Neuronal stem cell (in vitro differentiated cells): ENCODE measurements around the gene NAT14.

ENCODE experiments used
- DNase-seq: peaks from one replicate; pipeline ENCODE4 v3.0.0-alpha.2; 2013; ENCODE audit warnings: low spot score
- H2AFZ ChIP-seq: one replicate; pipeline ENCODE4 v1.6.1; 2013; ENCODE audit warnings: mild to moderate bottlenecking, low read length, inconsistent platforms
- H2AK5ac ChIP-seq: 2 replicates; pipeline ENCODE4 v1.6.1; 2013; ENCODE audit warnings: low read depth, mild to moderate bottlenecking, inconsistent platforms, low read length, moderate library complexity, mixed read lengths
- H2BK120ac ChIP-seq: 2 replicates; pipeline ENCODE4 v1.6.1; 2013; ENCODE audit warnings: low read depth, mild to moderate bottlenecking, inconsistent platforms, low read length, moderate library complexity, mixed read lengths
- H2BK12ac ChIP-seq: one replicate; pipeline ENCODE4 v1.6.1; 2013; ENCODE audit warnings: low read length, inconsistent platforms
- H2BK15ac ChIP-seq: 2 replicates; pipeline ENCODE4 v1.6.1; 2013; ENCODE audit warnings: mild to moderate bottlenecking, low read length, inconsistent platforms, mixed read lengths
- H2BK5ac ChIP-seq: one replicate; pipeline ENCODE4 v1.6.1; 2013; ENCODE audit warnings: inconsistent platforms, mild to moderate bottlenecking, low read length, moderate library complexity
- H3K14ac ChIP-seq: one replicate; pipeline ENCODE4 v1.6.1; 2013; ENCODE audit warnings: low read length, inconsistent platforms
- H3K18ac ChIP-seq: 2 replicates; pipeline ENCODE4 v1.6.1; 2013; ENCODE audit warnings: low read length, inconsistent platforms
- H3K23ac ChIP-seq: 2 replicates; pipeline ENCODE4 v1.6.1; 2013; ENCODE audit warnings: low read depth, mild to moderate bottlenecking, mixed read lengths, low read length, inconsistent platforms; ENCODE audit not compliant: poor library complexity
- H3K27ac ChIP-seq: replicated peaks from 3 replicates; pipeline ENCODE4 v1.5.1; 2013; ENCODE audit warnings: low read length, inconsistent platforms
- H3K27me3 ChIP-seq, 3 experiments: 2 replicates each; pipeline ENCODE4 v1.6.1; 2013; ENCODE audit warnings: low read length in 3 of 3, mild to moderate bottlenecking in 2 of 3, inconsistent platforms in 1 of 3, low read depth in 1 of 3, mixed read lengths in 1 of 3, moderate library complexity in 1 of 3; ENCODE audit not compliant: control insufficient read depth in 3 of 3, insufficient read depth in 3 of 3
- H3K36me3 ChIP-seq, 2 donors: replicated peaks in 1 of 2; 2 replicates each; pipeline ENCODE4 v1.6.1; 2013; ENCODE audit warnings: low read length in 2 of 2; ENCODE audit not compliant: control insufficient read depth in 2 of 2, insufficient read depth in 2 of 2
- H3K4ac ChIP-seq: 2 replicates; pipeline ENCODE4 v1.6.1; 2013; ENCODE audit warnings: inconsistent platforms, mild to moderate bottlenecking, low read length, moderate library complexity
- H3K4me1 ChIP-seq, 2 donors: 1 replicate in 1 of 2; 2 replicates in 1 of 2; pipeline ENCODE4 v1.6.1; 2013; ENCODE audit warnings: low read length in 2 of 2, low read depth in 1 of 2; ENCODE audit not compliant: control insufficient read depth in 2 of 2, insufficient read depth in 1 of 2
- H3K4me2 ChIP-seq: one replicate; pipeline ENCODE4 v1.6.1; 2013; ENCODE audit warnings: mild to moderate bottlenecking, low read length, inconsistent platforms; ENCODE audit not compliant: insufficient read depth, poor library complexity, severe bottlenecking
- H3K4me3 ChIP-seq, 2 donors: 2 replicates each; pipeline ENCODE4 v1.5.1; 2013; ENCODE audit warnings: low read length in 2 of 2, mild to moderate bottlenecking in 2 of 2, inconsistent platforms in 1 of 2, moderate library complexity in 1 of 2
- H3K79me1 ChIP-seq: one replicate; pipeline ENCODE4 v1.6.1; 2013; ENCODE audit warnings: low read depth, mild to moderate bottlenecking, inconsistent platforms, low read length, moderate library complexity
- H3K9ac ChIP-seq: one replicate; pipeline ENCODE4 v1.6.1; 2013; ENCODE audit warnings: mild to moderate bottlenecking, low read depth, low read length, inconsistent platforms; ENCODE audit not compliant: poor library complexity
- H3K9me3 ChIP-seq, 2 donors: replicated peaks in 1 of 2; 2 replicates each; pipeline versions ENCODE3 to v1.6.1; 2013; ENCODE audit warnings: low read length in 2 of 2, mild to moderate bottlenecking in 2 of 2, inconsistent platforms in 1 of 2, low read depth in 1 of 2, mixed read lengths in 1 of 2, moderate library complexity in 1 of 2; ENCODE audit not compliant: control insufficient read depth in 2 of 2, insufficient read depth in 1 of 2
- H4K8ac ChIP-seq: one replicate; pipeline ENCODE4 v1.6.1; 2013; ENCODE audit warnings: low read depth, mild to moderate bottlenecking, inconsistent platforms, low read length, moderate library complexity
- H4K91ac ChIP-seq: one replicate; pipeline ENCODE4 v1.6.1; 2013; ENCODE audit warnings: low read length, low read depth, mild to moderate bottlenecking, inconsistent platforms; ENCODE audit not compliant: poor library complexity
- WGBS, 2 donors: extraction: QIAGEN DNeasy Blood & Tissue Kit; methylation state at CpG; one replicate each; pipeline ENCODE4 v1.1.7; 2013; ENCODE audit warnings: missing lambda C conversion rate in 2 of 2, mixed read lengths in 1 of 2; ENCODE audit not compliant: insufficient read length in 2 of 2, insufficient replicate concordance in 1 of 2; ENCODE audit errors: extremely low coverage in 2 of 2; 5-methylcytosine and 5-hydroxymethylcytosine counted together

Gene NAT14

GRCh38 chr19:55525289-55526101 is 40.5 kb downstream of the NAT14 start:
- H3K18ac ChIP-seq, result peak overlapping the region; percentile 92
- peak overlapping the region; percentile 86 for H2BK12ac ChIP-seq
- peaks cover 0 to 4% of the 10 kb centered on the region in 2 donors for H3K36me3 ChIP-seq
- no peak overlapping the region for H2BK120ac ChIP-seq
- H3K4ac ChIP-seq, result no peak overlapping the region
- no peaks in the 10 kb centered on the region for H3K27me3 ChIP-seq
- H3K9ac ChIP-seq, result peak overlapping the region; percentile 80
- no peaks in the 10 kb centered on the region for H3K79me1 ChIP-seq
- peak overlapping the region; percentile 85 for H3K23ac ChIP-seq
- H3K4me1 ChIP-seq, result peaks cover 16 to 18% of the 10 kb centered on the region in 2 donors
- H2BK15ac ChIP-seq, result peak overlapping the region; percentile 91
- H3K9me3 ChIP-seq, result peaks cover 0 to 17% of the 10 kb centered on the region in 2 donors
- no peak overlapping the region for H3K4me3 ChIP-seq
- 100% methylated on average over 5 of the region's 29 CpGs; no CpG with 5 or more reads in 1 of the 2 donors for WGBS, 2 donors
- H4K91ac ChIP-seq, result no peak overlapping the region
- H2AK5ac ChIP-seq, result peak overlapping the region; percentile 56
- peak overlapping the region; percentile 78 for H2BK5ac ChIP-seq
- peak overlapping the region; percentile 51 for H2AFZ ChIP-seq
- no peak for DNase-seq
- H3K14ac ChIP-seq, result no peak overlapping the region
- H4K8ac ChIP-seq, result no peak overlapping the region
- H3K27ac ChIP-seq, result no peak overlapping the region
- no peak overlapping the region for H3K4me2 ChIP-seq

GRCh38 chr19:55526216-55527196 is 41.5 kb downstream of the NAT14 start:
- H2AFZ ChIP-seq, result peak overlapping the region; percentile 51
- no CpG with 5 or more reads among the region's 35 CpGs for WGBS, 2 donors
- peak overlapping the region; percentile 77 for H2BK12ac ChIP-seq
- peaks cover 16 to 17% of the 10 kb centered on the region in 2 donors for H3K4me1 ChIP-seq
- peak overlapping the region; percentile 43 for H2AK5ac ChIP-seq
- H3K36me3 ChIP-seq, result peaks cover 0 to 4% of the 10 kb centered on the region in 2 donors
- peak overlapping the region; percentile 84 for H3K14ac ChIP-seq
- H4K91ac ChIP-seq, result peak overlapping the region; percentile 77
- H3K23ac ChIP-seq, result peak overlapping the region; percentile 71
- peak overlapping the region; percentile 71 for H2BK5ac ChIP-seq
- no peak overlapping the region for H2BK120ac ChIP-seq
- H3K79me1 ChIP-seq, result peaks cover 2% of the 10 kb centered on the region
- peaks cover 0 to 14% of the 10 kb centered on the region in 2 donors for H3K9me3 ChIP-seq
- peak overlapping the region; percentile 71 for H3K9ac ChIP-seq
- H3K4me3 ChIP-seq, result peak overlapping the region in 1 of 2 donors; percentile 23
- peak overlapping the region; percentile 91 for H2BK15ac ChIP-seq
- DNase-seq, result no peak
- H3K4ac ChIP-seq, result peak overlapping the region; percentile 1
- H4K8ac ChIP-seq, result peak overlapping the region; percentile 97
- peak overlapping the region; percentile 91 for H3K18ac ChIP-seq
- H3K4me2 ChIP-seq, result no peak overlapping the region
- peak overlapping the region; percentile 61 for H3K27ac ChIP-seq
- H3K27me3 ChIP-seq, result no peaks in the 10 kb centered on the region

GRCh38 chr19:55527197-55528029 is 42.4 kb downstream of the NAT14 start:
- Histone ChIP-seq H2BK12ac (peak overlapping the region; percentile 8), H3K14ac (peak overlapping the region; percentile 28), H3K4me2 (no peak overlapping the region), H4K91ac (peak overlapping the region; percentile 77), H3K4me1 (peaks cover 14 to 17% of the 10 kb centered on the region in 2 donors), H3K27ac (no peak overlapping the region), H2BK120ac (no peak overlapping the region), H3K36me3 (peaks cover 0 to 4% of the 10 kb centered on the region in 2 donors), H3K9me3 (peaks cover 0 to 14% of the 10 kb centered on the region in 2 donors), H2AK5ac (no peak overlapping the region), H4K8ac (peak overlapping the region; percentile 52), H3K18ac (no peak overlapping the region), H3K4ac (no peak overlapping the region), H3K79me1 (peaks cover 2% of the 10 kb centered on the region), H2AFZ (no peak overlapping the region), H3K23ac (peak overlapping the region; percentile 71), H3K4me3 (peak overlapping the region in 1 of 2 donors; percentile 23), H2BK5ac (no peak overlapping the region), H2BK15ac (no peak overlapping the region), H3K27me3 (no peaks in the 10 kb centered on the region), H3K9ac (peak overlapping the region; percentile 71)
- no CpG with 5 or more reads among the region's 22 CpGs for WGBS, 2 donors
- no peak for DNase-seq
